NCI-H748 treated with DMSO at 0.1 percent for 48 hours (cell line): Measurements from ENCODE around the gene SLC39A6.

Source experiments
- DNase-seq: peaks from one replicate; lab custom pipeline; 2025; lab: John Stamatoyannopoulos, UW

Gene SLC39A6

GRCh38 chr18:36058674-36059073 is 70.5 kb downstream of the SLC39A6 start:
- DNase-seq: no peak
